Hypothalamus (tissue), 51 donors: ENCODE data around the gene LRRC58.
"Not testable (repeated sequence)": the region's sequence is repeated elsewhere in the genome, so short reads cannot be mapped to it uniquely, and the experiment has no call there.

Experiments
- DNase-seq, 51 donors: peaks; one replicate each; lab custom pipeline; 2025; lab: John Stamatoyannopoulos, UW

Gene LRRC58

DNA sequence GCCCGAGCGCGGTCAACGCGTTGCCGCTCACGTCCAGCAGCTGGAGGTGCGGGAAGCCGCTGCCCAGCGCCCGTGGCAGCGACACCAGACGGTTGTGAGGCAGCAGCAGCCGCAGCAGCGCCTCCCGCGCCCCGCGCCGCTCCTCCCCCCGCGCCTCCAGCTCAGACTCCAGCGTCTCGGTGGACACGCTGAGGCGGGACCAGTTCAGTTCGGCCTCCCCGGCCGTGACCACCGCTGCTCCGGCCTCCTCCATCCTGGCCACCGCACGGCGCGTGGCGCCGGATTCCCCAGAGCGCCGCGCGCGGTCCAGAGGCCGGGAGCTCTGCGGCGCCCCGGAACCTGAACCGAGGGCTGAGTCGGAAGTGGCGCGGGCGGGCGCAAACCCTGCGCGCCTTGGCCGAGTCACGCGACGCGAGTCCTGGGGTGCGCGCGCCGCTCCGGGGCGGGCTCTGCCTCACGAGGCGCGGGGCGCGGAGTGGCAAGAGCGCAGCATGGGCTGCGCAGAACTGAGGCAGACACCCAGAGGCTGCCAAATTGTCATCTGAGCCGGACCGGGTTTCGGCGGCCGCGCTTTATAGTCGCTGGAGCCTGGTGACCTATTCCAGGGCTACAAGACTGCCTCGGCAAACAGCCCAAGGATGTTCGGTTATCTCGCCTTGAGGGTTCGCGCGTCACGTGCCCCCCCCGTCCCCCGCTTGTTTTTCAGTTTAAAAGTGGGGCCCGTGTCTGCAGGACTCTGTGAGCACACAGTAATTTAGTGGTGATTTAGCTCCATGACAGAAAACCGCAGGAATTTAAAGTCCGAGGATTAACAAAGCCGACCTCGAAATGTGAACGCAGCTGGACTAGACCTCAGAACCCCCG lies at the start of gene LRRC58:
Gene LRRC58, minus strand, starts transcription at position 364 of the 864 bp plus-strand sequence. Its CDS starts 111 bp downstream, at position 253.
- peak; percentile 37 to 96 (median 85) for DNase-seq

DNA sequence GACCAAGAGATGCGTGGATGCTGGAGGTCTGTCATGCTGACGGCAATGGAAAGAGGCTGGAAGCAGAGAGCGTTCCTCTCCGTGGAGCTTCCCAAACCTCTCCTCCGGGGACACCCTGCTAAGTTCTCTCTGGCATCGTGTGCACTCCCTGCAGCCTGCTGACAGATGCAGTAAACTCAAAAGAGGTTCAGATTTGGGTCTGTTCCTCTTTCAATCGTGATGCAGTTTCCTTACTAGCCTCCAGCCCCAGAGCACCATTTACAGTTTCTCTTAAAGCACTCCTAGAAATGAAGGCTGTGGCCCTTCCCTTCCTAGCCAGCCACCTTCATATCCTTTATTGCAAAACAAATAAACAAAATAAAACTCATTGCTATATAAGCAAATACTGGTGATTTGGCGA lies 47.3 kb upstream of the LRRC58 start:
- DNase-seq: no peak

DNA sequence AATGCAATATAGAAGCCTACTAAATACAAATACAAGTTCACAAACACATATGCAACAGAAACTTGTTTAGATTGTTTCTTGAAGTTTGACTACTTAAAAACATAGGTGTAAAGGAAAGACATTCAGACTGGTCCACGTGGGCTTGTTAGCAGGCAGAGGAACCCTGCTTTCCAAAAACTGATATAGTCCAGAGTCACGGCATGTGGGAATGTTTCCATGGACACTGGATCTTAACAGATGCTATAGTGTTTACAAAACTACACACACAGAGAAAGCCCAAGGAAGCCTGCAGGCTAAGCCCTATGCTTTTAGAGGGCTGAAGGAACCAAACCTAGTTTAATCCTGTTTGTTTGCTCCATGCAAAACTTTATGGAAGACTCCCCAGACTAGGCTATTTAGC lies 45.2 kb upstream of the LRRC58 start:
- no peak for DNase-seq

DNA sequence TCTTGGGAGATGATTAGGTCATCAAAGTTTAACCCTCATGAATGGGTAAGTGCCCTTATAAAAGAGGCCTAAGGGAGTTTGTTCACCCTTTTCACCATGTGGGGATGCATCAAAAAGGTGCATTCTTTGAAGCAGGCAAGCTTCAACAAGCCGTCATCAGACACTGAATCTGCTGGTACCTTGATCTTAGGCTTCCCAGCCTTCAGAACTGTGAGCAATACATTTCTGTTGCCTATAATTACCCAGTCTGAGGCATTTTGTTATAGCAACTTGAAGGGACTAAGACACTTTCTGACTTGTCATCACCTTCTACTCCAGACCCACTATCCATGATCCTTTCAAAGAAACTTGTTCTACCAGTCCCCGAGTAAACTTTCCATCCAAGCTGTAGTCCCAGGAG lies 44.6 kb upstream of the LRRC58 start:
- no peak for DNase-seq

DNA sequence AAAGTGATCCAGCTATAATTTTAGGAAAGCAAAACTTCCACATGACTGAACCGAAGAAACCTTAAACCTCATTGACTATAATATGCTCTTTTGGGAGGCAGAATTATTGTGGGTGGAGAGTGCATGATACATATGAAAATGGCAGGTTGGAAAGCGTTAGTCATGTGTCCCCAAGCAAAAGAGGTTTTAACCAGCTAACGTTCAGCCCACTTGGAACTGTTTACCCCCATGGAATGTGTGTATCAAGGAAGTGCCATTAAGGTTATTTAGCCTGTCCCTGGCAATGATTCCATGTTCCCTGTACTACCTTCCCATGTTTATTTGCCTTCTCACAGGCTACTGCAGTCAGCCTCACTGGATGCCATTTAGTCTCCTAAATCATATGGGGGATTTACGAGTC lies 44.1 kb upstream of the LRRC58 start:
- DNase-seq: no peak

DNA sequence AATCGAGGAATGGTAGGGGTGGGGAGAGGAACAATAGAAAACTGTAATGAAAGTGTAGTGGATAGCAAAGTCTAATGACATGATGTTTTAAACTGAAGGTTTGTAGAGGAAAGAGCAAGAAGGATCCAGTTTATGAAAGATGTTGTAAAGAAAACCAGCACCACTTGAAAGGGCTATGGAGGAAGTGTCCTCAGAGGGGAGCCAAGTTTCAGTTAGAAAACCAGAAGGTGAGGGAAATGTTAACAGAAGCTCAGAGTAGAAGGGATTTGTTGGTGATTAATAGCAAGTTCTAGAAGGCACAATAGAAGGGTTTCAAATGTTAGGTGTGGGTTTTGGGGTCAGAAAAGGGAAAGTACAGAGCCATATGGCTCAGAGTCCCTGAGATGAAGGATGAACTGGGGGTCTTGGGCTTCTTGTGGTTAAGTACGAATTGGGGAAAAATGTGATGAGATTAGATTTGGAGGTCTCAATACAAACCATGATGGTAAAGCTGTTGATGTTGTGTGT lies 33.8 kb upstream of the LRRC58 start:
- DNase-seq: no peak

DNA sequence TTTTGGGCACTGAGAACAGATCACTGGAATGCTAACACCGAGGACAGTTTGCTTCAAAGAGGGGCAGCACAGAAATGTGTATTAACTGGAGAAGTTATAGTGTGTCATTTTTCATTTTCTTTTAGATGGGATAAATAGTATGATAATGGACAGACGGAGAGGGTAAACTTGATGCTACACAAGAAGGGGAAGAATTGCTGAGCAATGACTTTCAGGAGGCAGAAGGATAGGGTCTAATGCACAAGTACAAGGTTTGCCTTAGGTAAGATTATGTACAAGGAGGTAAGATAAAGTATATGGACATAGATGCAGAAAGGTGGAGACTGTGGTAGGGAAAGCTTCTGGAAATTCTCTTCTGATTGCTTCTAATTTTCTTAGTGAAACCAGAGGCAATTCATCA lies 32.3 kb upstream of the LRRC58 start:
- DNase-seq: no peak

DNA sequence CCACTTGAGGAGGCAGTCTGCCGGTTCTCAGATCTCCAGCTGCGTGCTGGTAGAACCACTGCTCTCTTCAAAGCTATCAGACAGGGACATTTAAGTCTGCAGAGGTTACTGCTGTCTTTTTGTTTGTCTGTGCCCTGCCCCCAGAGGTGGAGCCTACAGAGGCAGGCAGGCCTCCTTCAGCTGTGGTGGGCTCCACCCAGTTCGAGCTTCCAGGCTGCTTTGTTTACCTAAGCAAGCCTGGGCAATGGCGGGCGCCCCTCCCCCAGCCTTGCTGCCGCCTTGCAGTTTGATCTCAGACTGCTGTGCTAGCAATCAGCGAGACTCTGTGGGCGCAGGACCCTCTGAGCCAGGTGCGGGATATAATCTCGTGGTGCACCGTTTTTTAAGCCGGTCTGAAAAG lies 28.8 kb upstream of the LRRC58 start:
- not testable (repeated sequence) for DNase-seq

DNA sequence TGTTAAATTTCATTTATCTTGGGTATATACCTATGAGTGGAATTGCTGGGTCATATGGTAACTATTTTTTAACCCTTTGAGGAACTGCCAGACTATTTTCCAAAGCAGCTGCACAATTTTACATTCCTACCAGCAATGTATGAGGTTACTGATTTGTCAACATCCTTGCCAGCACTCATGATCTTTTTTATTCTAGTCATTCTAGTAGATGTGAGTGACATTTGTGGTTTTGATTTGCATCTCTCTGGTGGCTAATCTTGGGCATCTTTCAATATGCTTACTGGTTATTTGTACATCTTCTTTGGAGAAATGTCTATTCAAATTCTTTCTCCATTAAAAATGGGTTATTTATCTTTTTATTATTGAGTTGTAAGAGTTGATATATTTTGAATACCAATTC lies 21.3 kb upstream of the LRRC58 start:
- no peak for DNase-seq

DNA sequence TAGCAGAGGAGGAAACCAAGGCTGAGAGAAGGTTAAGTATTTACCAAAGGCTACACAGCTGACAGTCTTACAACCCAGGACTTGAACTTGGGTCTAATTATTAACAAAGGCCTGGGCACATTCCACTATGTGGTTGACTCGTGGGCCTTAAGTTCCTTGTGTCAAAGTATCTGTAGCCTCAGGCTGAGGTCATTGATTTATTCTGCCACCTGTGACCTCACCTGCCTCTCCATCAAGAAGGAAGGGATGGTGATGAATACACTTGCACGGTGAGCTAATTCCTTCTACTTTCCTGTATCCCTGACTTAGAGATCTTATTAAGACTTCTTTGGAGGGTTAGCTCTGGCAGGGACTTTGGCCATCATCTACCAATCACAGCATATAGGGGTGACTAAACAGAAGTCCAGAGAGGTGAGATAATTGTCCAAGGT lies 19.9 kb upstream of the LRRC58 start:
- no peak for DNase-seq

DNA sequence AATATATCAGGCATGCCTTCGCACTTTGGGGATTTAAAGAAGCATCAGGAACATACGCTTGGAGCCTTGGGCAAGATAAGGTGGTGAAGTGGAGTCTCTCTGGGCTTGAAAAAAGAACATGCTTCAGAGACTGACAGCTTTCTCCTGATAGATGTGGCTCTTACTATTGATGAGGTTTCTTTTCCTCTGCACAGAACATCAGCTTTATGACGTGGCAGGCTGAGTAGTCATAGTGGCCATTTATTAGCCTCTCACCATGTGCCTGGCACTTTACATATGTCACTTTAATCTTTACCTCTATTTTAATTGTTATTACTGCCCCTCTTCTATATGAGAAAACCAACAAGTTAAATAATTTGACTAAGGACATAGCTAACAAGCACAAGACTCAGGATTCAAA lies 19.0 kb upstream of the LRRC58 start:
- no peak for DNase-seq

DNA sequence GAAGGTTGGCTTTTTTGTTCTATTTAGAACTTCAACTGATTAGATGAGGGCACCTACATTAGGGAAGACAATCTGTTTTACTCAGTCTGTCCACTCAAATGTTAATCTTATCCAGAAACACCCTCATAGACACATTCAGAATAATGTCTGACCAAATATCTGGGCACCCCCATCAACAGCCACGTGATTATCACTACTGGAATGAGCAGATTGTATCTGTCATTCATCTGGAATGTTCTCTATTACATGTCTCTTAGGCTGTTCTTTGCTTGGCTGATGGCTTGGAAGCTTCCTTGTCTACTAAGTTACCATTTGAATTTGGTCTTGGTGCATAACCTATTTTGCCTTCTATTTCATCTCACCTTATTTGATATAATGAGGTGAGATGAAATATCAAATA lies 15.7 kb upstream of the LRRC58 start:
- no peak for DNase-seq

DNA sequence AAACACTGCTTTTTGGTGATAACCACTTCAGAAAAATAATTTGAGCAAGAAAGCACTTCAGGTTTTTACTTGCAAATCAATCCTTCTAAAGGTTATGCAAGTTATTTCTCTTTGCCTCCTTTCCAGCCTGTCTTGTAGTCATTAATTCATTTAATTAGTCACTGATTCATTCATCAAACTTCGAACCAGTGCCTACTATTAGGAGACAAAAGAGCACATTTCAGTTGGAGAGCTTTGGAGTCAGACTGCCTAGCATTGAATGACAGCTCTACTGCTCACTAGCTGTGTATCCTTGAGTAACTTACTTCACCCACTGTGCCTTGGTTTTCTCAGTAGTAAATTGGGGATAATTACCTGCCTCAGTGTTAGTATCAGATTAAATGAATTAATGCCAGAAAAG lies 14.9 kb upstream of the LRRC58 start:
- DNase-seq: no peak

DNA sequence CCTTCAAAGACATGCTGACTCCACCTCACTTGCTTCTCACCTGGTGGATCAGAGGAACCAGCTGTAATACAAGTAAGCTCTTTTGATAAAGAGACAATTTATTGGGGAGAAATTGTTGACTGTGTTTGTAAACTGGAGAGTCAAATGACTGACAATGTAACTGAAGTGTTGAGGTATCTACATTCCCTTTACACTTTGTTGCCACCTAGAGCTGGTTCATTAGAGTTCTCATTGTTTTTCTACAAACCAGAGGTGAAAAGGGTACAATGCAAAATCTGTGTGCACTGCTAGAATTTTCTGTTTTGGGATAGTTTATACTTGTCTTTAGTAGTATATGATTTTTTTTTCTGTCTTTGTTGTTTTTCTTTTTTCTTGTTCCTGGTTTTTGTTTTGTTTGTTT lies 8.7 kb upstream of the LRRC58 start:
- no peak for DNase-seq

DNA sequence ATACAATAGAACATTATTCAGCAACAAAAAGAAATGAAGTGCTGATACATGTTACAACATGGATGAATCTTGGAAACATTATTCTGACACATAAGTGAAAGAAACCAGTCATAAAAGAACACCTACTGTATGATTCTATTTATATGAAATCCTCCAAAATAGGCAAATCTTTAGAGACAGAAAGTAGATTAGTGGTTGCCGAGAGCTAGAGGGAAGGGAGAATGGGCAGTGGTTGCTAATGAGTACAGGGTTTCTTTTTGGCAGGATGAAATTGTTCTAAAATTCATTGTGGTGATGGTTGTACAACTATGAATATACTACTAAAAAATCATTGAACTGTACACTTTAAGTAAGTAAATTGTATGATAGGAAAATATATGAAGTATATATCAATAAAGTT lies 6.3 kb upstream of the LRRC58 start:
- DNase-seq: no peak

DNA sequence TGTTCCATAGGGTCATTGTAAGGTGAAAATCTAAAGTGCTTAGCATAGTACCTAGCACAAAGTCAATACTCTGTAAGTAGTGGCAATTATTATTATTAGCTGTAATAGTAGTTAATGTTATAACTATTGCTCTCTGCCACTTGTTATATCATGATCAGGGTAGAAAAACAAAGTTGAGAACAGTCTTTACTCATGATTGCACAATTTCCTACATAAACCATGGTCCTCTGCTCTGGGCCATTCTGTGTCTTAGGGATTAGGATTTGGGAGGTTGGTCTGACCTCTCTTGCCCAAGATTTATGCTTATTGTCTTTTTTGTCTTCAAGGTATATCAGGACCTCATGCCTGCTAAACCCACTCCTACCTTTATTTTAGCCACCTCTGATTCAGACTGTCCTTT lies 4.3 kb upstream of the LRRC58 start:
- no peak for DNase-seq

DNA sequence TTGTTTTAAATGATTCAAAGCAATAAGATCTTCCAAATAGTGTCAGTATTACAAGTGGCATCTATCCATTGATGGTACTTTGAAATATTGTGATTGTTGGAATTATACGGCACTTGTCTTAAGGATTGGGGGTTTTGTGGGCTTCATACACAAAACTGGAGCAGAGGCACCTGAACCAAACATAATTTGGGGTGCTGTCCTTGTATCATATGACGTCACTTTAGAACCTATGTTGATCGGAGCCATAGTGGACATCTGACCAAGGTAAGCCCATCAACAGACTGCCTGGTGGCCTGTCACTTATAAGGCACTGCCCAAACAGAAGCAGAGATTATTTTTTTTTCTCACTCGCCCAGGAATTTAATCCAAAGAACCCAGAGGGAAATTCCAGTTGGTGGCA lies 2.9 kb upstream of the LRRC58 start:
- DNase-seq: no peak

DNA sequence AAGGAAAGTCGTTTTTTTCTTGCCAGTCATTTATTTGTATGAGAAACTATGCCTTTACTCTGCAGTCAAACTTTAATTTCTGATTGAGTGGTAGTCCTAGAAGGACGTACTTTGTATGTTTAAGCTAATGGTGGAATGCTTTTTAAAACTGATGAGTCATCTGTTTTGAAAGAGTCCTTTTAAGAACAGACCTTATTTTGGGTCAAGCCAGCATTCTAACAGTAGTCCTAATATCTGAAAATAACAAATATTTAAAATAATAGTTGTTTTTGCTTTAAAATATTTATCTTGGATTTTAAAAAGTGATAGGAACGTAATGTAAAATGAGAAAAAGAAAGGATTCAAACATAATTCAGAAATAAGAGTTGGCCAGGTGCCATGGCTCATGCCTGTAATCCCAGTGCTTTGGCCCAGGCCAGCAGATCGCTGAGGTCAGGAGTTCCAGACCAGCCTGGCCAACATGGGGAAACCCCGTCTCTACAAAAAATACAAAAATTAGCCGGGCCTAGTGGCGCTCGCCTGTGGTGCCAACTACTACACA lies 1.3 kb upstream of the LRRC58 start:
- DNase-seq: peak in 18 of 51 donors; percentile 0 to 17 (median 5)

DNA sequence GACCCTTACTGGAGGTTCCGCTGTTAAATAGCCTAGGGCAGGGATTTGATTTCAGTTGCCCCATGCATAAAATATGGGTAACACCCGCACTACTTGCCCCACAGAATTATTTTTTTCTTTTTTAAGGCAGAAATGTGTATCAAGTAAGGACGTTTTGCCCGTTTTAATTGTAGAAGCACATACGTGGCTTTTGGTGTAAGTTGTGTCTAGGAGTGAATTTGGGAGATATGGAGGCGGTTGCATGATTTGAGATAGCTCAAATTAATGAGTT lies 636 bp upstream of the LRRC58 start:
- peak in 1 of 51 donors; percentile 33 for DNase-seq

DNA sequence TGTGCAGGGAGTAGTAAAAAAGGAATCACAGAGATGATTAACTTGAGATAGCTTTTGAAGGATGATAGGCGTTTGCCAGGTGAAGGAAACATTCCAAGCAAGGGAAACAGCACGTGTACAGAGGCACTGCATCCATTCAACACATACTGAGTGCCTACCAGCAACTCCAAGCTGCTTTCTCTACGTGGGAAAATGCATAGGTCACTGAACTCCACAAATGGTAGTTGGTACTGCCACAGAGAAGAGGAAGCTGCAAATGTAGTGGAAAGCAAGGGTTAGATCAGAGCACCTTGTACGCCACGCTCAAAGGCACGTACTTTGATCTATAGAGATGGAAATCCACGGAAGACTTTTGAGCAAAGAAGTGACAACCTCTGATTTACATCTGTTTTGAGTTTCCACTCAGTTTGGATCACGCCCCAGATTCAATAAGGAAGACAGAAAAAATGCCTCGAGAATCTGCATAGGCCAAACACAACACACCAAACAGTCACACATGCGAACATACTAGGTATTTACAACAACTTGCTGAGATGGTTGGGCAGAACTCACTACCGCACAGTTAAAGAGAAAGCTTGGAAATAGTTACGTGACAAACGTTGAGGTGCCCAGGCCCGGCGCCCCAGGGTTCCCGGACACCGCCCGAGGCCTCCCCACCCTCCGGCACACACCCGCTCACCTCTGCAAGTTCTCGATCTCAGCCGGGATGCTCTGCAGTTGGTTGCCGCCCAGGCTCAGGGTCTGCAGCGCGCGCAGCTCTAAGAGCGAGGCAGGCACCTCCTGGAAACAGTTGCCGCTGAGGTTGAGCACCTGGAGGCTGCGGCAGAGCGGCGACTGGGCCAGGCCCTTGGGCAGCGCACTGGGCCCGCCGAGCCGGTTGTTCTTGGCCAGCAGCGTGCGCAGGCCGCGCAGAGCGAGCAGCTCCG lies 826 bp downstream of the LRRC58 start:
- peak in 10 of 51 donors; percentile 26 to 74 (median 44) for DNase-seq

DNA sequence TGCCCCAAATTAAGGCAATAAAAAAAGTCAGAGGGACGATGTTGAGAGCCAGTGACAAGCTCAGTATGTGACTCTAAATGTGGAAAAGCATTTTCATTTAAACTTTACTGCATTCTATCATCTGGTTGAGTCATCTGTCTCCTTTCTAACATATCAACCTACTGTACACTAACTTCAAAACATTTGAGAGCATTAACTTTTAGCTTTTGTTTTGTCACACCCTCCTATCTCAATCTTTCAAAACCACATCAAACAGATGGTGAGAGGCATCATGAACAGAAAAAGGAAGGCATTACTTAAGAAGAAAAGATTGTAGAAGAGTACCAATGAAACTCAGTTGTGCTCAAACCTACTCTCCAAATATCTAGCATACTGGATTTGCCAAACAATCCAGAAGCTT lies 4.8 kb downstream of the LRRC58 start:
- no peak for DNase-seq
